HS-5 (cell line): Measurements from ENCODE around the gene LONRF2.

Experiments
- DNase-seq: peaks from one replicate; pipeline ENCODE4 v3.0.0-alpha.2; 2012; ENCODE audit warnings: low read depth

Gene LONRF2

DNA sequence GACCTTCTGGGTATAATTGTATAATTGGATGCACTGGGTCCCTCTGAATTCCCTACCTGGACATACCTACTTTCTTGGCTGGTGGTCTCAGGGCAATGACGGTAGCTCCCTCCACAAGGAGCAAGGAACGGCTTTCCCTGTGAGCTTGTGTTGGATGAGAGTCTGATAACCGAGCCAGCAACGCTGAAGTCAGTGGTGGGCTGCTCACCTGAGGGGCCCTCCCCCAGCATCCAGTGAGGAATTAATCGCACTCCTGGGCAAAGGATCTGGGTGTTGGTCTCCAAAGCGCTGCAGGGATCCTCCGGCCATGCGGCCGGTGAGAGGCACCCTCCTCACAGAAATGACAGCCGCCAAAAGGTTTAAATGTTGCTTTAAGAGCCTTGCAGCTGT lies 47.1 kb downstream of the LONRF2 start:
- DNase-seq: no peak

- no peak for DNase-seq
Measured at GRCh38 chr2:100274566-100275199, 47.6 kb downstream of the LONRF2 start.

GRCh38 chr2:100274076-100274475 lies 48.2 kb downstream of the LONRF2 start:
- no peak for DNase-seq

DNA sequence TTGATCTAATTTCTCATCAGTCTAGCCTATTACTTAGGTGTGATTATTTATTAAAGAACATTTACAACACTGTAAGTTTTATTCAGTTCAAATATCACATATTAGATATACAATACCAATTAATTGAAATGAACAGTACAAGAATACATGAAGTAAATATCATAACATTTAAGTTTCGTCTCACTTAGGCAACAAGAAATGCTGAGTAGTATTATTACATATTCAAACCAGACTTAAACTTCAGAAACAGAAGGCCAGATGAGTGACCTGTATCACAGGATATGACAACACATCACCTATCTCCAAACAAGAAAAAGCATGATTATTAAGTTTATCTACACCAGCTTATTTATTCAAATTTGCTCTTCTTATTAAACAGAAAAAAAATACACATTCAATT lies 48.9 kb downstream of the LONRF2 start:
- no peak for DNase-seq

DNA sequence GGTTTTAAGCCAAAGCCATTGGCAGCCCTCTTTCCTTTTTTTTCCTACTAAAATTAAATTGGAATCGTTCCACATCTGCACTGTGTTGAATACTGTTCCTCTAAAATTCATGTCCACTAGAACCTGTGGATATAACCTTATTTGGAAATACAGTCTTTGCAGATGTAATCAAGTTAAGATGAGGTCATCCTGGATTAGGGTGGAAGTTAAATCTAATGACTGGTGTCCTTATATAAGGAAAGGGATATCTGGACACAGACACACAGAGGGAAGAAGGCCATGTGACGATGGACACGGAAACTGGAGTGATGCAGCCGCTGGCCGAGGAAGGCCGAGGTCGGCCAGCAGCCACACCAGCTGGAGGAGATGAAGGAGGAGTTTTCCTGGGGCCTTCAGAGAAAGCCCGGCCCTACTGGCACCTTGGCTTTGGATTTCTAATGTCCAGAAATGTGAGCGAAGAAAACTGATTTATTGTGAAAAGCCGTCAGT lies 49.4 kb downstream of the LONRF2 start:
- no peak for DNase-seq

DNA sequence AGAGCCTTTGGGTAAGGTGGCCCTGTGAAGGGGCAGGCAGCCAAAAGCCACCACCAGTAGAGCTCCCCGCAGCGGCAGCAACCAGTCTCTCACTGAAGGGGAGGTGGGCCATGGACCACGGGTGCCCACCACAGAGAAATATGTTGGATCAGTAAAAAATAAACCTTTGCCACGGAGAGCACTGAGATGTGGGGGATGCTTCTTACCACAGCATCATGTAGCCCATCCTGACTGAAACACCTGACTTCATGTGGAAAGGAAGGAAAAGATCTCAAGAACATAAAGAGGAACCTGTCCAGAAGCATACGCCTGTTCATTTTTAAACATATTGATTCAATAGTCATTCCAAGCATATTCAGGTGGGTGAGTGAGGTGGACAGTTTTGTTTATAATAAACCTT lies 51.1 kb downstream of the LONRF2 start:
- DNase-seq: no peak

- no peak for DNase-seq
Measured at GRCh38 chr2:100270381-100271146, 51.7 kb downstream of the LONRF2 start.

- no peak for DNase-seq
Measured at GRCh38 chr2:100269889-100270288, 52.4 kb downstream of the LONRF2 start.

DNA sequence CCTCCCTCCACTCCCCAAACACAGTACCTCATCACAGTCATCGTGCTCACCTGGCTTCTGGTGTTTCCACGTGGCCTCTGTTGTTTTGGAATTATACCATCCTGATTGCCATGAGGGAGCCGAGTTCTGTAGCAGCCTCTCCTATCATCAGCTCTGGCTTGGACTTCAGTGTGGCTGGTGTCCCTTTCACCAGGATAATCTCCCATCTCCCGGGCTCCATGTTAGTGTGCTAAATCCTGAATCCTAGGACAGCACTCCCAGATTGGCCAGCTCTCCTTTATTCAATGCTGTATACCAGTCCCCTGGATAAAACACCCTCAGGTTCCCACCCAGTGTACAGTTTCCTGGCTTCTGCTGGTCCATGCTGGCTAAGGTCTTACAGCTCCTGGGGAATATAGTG lies 53.3 kb downstream of the LONRF2 start:
- no peak for DNase-seq

DNA sequence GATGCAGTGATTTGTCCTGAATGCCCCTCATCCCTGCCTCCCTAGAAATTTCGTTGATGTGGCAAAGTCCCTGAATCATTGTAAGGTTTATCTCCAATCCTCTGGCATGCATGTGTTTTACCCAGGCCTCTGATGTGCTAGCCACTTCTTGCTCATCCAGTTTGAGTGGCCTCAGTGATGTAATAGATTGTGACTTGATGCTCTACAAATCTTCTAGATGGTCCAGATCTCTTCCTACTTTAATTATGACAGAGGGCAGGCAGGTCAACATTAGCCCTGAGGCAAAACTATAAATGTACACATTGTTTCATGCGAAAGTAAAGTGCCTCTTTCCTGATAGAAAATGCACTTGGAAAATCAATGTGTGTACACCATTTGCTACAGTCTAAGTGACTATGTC lies 54.5 kb downstream of the LONRF2 start:
- DNase-seq: no peak

DNA sequence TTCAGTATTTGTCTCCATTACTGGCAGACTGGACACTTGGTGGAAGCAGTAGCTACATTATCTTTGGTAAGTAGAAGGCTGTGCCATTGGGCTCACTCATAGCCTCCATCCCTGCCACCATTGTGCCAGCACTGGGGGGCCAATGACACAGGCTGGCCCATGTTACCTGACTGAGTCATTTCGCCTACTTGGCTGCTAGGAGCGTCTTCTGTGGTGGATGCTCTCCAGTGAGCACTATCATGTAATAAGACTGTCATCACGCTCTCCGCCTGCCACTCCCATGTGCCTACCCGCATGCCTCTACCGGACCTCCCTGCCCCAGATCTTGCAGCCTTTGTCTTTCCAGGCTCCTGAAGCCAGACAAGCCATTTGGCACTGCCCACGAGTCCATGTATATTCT lies 56.2 kb downstream of the LONRF2 start:
- no peak for DNase-seq

DNA sequence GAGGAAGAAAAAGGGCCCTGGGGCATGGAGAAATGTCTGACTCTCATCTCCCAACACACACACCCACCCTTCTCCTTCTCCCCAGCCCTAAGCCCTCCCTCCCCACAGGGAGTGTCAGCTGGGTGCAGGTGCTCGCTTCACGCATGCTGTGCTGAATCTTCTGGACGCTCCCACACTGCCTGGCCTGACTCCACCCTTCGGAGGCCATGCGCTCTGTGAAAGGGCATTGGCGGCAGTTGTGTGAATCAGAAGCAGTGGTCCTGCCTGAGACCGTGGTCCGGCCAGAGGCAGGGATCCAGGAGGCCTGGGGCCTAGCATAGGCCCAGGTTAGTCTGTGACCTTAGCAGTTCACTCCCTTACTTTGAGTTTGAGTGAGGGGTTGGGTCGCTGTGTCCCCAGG lies 57.1 kb downstream of the LONRF2 start:
- DNase-seq: no peak

DNA sequence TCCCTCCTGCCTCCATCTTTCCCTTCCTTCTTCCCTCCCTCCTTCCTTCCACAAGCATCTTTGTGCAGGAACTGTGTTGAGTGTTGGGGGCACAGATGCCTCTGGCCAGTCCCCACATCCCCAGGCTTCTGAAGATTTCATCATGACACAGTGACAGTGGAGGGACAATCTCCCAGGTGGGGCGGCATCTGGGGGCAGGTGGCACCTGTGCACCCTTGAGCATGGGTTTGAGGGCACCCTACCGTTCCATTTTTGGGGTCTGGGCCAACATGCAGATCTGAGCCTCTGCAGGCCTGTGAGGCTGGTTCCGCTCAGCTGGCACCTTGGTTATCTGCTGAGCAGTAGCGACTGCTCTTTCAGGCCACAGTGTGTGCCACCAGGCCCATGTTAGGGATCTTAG lies 57.6 kb downstream of the LONRF2 start:
- no peak for DNase-seq

DNA sequence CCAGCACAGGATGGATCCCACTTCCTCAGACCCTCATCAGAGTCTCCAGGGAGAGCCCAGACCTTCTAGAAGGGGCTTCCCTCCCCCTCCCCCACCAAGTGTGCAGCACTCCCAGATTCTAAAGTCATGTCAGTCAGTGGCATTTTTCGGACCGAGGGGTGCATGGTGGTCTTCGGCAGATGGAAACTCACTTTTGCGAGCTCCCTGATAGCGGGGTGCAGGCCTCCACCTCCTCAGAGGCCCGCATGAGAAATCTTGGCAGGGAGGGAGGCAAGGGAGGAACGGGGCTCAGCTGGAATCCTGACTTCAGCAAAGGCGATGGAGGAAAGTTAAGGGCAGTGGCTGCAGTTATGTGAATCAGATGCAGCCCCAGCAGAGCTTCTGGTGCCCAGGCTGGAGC lies 58.2 kb downstream of the LONRF2 start:
- no peak for DNase-seq

GRCh38 chr2:100262555-100263320 lies 59.6 kb downstream of the LONRF2 start:
- DNase-seq: peak; percentile 63

DNA sequence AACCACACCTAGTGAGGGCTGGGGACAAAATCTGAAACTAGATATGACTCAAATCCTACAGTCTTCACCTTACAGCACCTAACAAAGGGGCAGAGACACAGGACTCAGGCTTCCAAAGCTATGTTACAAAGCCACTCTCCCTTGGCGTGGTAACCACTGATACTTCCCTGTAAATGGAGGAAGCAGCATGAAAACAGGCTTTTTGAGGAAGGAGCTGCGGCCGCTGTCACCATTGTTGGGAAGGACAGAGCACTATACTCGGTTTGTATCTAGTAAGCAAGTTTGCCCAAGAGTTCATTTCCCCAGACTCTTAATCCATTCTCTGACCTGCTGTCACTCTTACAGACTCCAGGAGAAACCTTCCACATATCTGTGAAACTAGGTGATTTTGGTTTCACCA lies 60.3 kb downstream of the LONRF2 start:
- DNase-seq: no peak

- DNase-seq: peak; percentile 86
Measured at GRCh38 chr2:100260712-100261620, 61.3 kb downstream of the LONRF2 start.

GRCh38 chr2:100259106-100259505 lies 63.2 kb downstream of the LONRF2 start:
- no peak for DNase-seq

- no peak for DNase-seq
Measured at GRCh38 chr2:100257939-100258338, 64.4 kb downstream of the LONRF2 start.

- DNase-seq: no peak
Measured at GRCh38 chr2:100256849-100257248, 65.5 kb downstream of the LONRF2 start.

GRCh38 chr2:100256416-100256815 lies 65.9 kb downstream of the LONRF2 start:
- DNase-seq: no peak

DNA sequence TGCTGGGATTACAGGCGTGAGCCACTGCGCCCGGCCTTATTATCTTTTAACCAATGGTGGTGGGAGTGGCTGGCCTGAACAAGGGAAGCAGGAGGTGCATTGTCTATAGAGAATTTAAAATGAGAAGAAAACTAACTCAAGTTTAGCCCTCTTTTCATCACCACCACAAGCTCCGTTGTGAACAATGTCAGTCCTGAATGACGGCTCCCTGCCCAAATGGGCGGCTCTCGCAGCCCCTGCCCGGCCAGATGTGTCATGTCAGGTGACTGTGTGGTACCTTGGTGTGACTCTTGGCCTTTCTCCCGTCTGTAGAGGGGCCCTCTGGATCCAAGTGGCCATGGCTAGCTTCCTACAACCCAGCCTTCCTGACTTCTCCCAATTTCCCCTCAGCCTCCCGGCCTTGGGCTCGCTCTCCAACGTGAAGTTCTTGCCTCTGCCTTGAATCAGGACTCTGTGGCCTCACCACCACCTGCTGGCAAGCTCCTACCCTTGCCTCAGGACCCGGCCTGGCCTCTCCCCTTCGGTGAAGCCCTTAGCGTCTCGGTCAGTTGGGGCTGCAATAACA lies 67.6 kb downstream of the LONRF2 start:
- DNase-seq: no peak
